Lower leg skin (tissue), 4 donors: ENCODE data around the gene GRIN2D. TPM values are rescaled to one million over a fixed set of nuclear protein-coding genes. Genes with fewer than 3 reads are reported as not detected.

Experiments
- DNase-seq, 2 donors: peaks; one replicate each; pipeline ENCODE4 v3.0.0-alpha.2; 2019; ENCODE audit warnings: low spot score in 2 of 2
- H3K4me3 ChIP-seq: fragments of 200-600 bp; sonication (generic); 2 replicates; pipeline ENCODE4 v1.5.1; 2017; ENCODE audit warnings: mild to moderate bottlenecking, low read depth; ENCODE audit not compliant: poor library complexity, severe bottlenecking
- CTCF ChIP-seq, 3 donors: fragments of 450-650 bp; IDR thresholded peaks; one replicate each; pipeline ENCODE4 v1.5.1; 2016; ENCODE audit warnings: antibody characterized with exemption in 3 of 3, mild to moderate bottlenecking in 3 of 3, moderate library complexity in 2 of 3
- POLR2A ChIP-seq, 2 donors: fragments of 450-650 bp; IDR thresholded peaks; one replicate each; pipeline ENCODE4 v1.6.1; 2016 to 2017; ENCODE audit warnings: antibody characterized with exemption in 2 of 2, mild to moderate bottlenecking in 1 of 2, moderate library complexity in 1 of 2
- WGBS, 2 donors: methylation state at CpG; one replicate each; pipeline ENCODE4 v1.1.5; 2018; 5-methylcytosine and 5-hydroxymethylcytosine counted together
- intact Hi-C: fragments of 100-400 bp; cut with DNase I; formaldehyde crosslinking; loops from one replicate; pipeline ENCODE4 v1.15.0; 2023; ENCODE audit warnings: low total_unique reads
- total RNA-seq, 4 donors: library from RNA; depleted of rRNA; stranded (reverse); fragments of >200 nt; gene quantifications; one replicate each; pipeline ENCODE4 v1.1.0, GENCODE V29; 2016

GRIN2D gene
- total RNA-seq, 4 donors from 2014 or later = 0.17 to 0.47 (median 0.42) TPM

- 75 to 77% methylated on average over 5 of the region's 5 CpGs for WGBS, 2 donors
- intact Hi-C loops = no loop called here
These were observed 42.6 kb upstream of the GRIN2D start for GRCh38 chr19:48350856-48351255.

DNA sequence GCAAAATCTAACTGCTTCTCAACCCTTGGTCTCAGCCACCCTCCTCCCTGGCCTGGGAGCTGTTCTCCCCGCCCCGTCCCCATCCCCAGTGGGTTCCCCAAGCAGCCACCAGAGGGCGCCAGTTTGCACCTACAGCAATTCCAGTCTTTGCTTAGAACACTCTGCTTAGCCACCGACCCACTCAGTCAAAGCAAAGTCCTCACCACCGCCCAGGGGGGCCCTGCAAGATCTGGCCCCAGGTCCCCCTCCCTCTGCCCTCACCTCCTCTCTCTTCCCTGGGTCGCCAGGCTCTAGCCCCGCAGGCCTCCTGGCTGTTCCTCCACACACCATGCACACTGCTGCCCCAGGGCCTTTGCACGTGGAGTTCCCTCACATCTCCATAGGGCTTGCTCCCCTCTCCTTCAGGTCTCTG lies 42.1 kb upstream of the GRIN2D start:
- peak; percentile 52 to 93 for DNase-seq
- intact Hi-C loops = no loop called here
- no peak overlapping the region for H3K4me3 ChIP-seq
- WGBS, 2 donors = 45 to 55% methylated on average over 8 of the region's 8 CpGs
- TF ChIP-seq POLR2A (IDR thresholded peaks at IDR 0.05) = no peak
- TF ChIP-seq CTCF (IDR thresholded peaks at IDR 0.05) = peak in 1 of 3 donors; percentile 18

More at GRCh38 chr19:48350856-48351255, 42.6 kb upstream of the GRIN2D start:
- DNase-seq = no peak
- H3K4me3 ChIP-seq = no peak overlapping the region
- TF ChIP-seq CTCF (IDR thresholded peaks at IDR 0.05) (no peak), POLR2A (IDR thresholded peaks at IDR 0.05) (no peak)

GRCh38 chr19:48353677-48354076 lies 39.8 kb upstream of the GRIN2D start:
- H3K4me3 ChIP-seq = no peak overlapping the region
- DNase-seq = no peak
- intact Hi-C loops = no loop called here
- WGBS, 2 donors = 86 to 90% methylated on average over 5 of the region's 5 CpGs
- no peak for TF ChIP-seq CTCF (IDR thresholded peaks at IDR 0.05)

- intact Hi-C loops = no loop called here
- H3K4me3 ChIP-seq = no peak overlapping the region
- 85 to 88% methylated on average over 15 of the region's 15 CpGs for WGBS, 2 donors
- DNase-seq = no peak
- TF ChIP-seq CTCF (IDR thresholded peaks at IDR 0.05) (no peak), POLR2A (IDR thresholded peaks at IDR 0.05) (no peak)
These were observed 39.0 kb upstream of the GRIN2D start for GRCh38 chr19:48354332-48354992.

- no peak for DNase-seq
- intact Hi-C loops = no loop called here
These were observed 38.0 kb upstream of the GRIN2D start for GRCh38 chr19:48355365-48355954.

More at GRCh38 chr19:48355365-48355954, 38.0 kb upstream of the GRIN2D start:
- 88 to 89% methylated on average over 12 of the region's 12 CpGs for WGBS, 2 donors
- H3K4me3 ChIP-seq = no peak overlapping the region
- TF ChIP-seq POLR2A (IDR thresholded peaks at IDR 0.05) (no peak), CTCF (IDR thresholded peaks at IDR 0.05) (no peak)
